Astrocyte (in vitro differentiated cells and primary cell): Measurements from ENCODE around the gene CDO1. TPM values are rescaled to one million over a fixed set of nuclear protein-coding genes. Genes with fewer than 3 reads are reported as not detected.

Experiments
- DNase-seq: peaks from one replicate; pipeline ENCODE4 v3.0.0-alpha.2; 2010; ENCODE audit warnings: low read depth
- FAIRE-seq: peaks from 2 replicates; lab custom pipeline; 2011; peaks lifted over from hg19 to GRCh38; lab: Jason Lieb, UNC
- H2AFZ ChIP-seq: 2 replicates; pipeline ENCODE4 v1.6.0; 2012; ENCODE audit warnings: low read depth, low read length, inconsistent platforms
- H3K27ac ChIP-seq: 2 replicates; pipeline ENCODE4 v1.5.1; 2011; ENCODE audit warnings: low read depth, low read length, inconsistent platforms
- H3K27me3 ChIP-seq: 2 replicates; pipeline ENCODE4 v1.6.0; 2011; ENCODE audit warnings: low read length, inconsistent platforms; ENCODE audit not compliant: insufficient read depth
- H3K36me3 ChIP-seq: 2 replicates; pipeline ENCODE4 v1.5.1; 2011; ENCODE audit warnings: low read length, inconsistent platforms; ENCODE audit not compliant: insufficient read depth
- H3K4me1 ChIP-seq: 2 replicates; pipeline ENCODE4 v1.5.1; 2011; ENCODE audit warnings: low read length, inconsistent platforms; ENCODE audit not compliant: insufficient read depth
- H3K4me2 ChIP-seq: 2 replicates; pipeline ENCODE4 v1.6.0; 2012; ENCODE audit warnings: low read length, inconsistent platforms
- H3K4me3 ChIP-seq: 2 replicates; pipeline ENCODE4 v1.5.1; 2011; ENCODE audit warnings: low read depth, mild to moderate bottlenecking, low read length, inconsistent platforms; ENCODE audit not compliant: insufficient read depth
- H3K79me2 ChIP-seq: 2 replicates; pipeline ENCODE4 v1.6.0; 2012; ENCODE audit warnings: mild to moderate bottlenecking, low read length, inconsistent platforms; ENCODE audit not compliant: insufficient read depth
- H3K9ac ChIP-seq: 2 replicates; pipeline ENCODE4 v1.6.0; 2012; ENCODE audit warnings: mild to moderate bottlenecking, low read length, inconsistent platforms
- H3K9me3 ChIP-seq: 2 replicates; pipeline ENCODE4 v1.5.1; 2012; ENCODE audit warnings: low read depth, mild to moderate bottlenecking, low read length, inconsistent platforms; ENCODE audit not compliant: insufficient read depth
- H4K20me1 ChIP-seq: 2 replicates; pipeline ENCODE4 v1.6.0; 2012; ENCODE audit warnings: low read length, inconsistent platforms; ENCODE audit not compliant: insufficient read depth
- H3K27ac Mint-ChIP-seq: one replicate; pipeline ENCODE4 v1.8.0; 2021; ENCODE audit warnings: mild to moderate bottlenecking, mixed read lengths; ENCODE audit not compliant: unreplicated experiment
- H3K27me3 Mint-ChIP-seq: one replicate; pipeline ENCODE4 v1.8.0; 2021; ENCODE audit warnings: low read depth, mixed read lengths; ENCODE audit not compliant: unreplicated experiment
- H3K36me3 Mint-ChIP-seq: one replicate; pipeline ENCODE4 v1.8.0; 2021; ENCODE audit warnings: low read depth, mixed read lengths; ENCODE audit not compliant: unreplicated experiment
- H3K4me1 Mint-ChIP-seq: one replicate; pipeline ENCODE4 v1.8.0; 2021; ENCODE audit warnings: low read depth, mixed read lengths; ENCODE audit not compliant: unreplicated experiment
- H3K4me3 Mint-ChIP-seq: one replicate; pipeline ENCODE4 v1.8.0; 2021; ENCODE audit warnings: mild to moderate bottlenecking, moderate library complexity, mixed read lengths; ENCODE audit not compliant: unreplicated experiment
- H3K9me3 Mint-ChIP-seq: one replicate; pipeline ENCODE4 v1.8.0; 2021; ENCODE audit warnings: mild to moderate bottlenecking, mixed read lengths; ENCODE audit not compliant: unreplicated experiment
- EZH2 ChIP-seq: IDR thresholded peaks from 2 replicates; pipeline ENCODE4 v1.6.1; 2012; ENCODE audit warnings: mild to moderate bottlenecking, low read length, inconsistent platforms; ENCODE audit not compliant: insufficient read depth
- total RNA-seq: library from RNA; stranded (reverse); gene quantifications from 2 replicates; pipeline ENCODE4 v1.2.1, GENCODE V29; 2021
- TF ChIP-seq, protein P1 (sequence below): IDR thresholded peaks from 2 replicates; pipeline ENCODE4 v1.5.1; 2011; ENCODE audit warnings: low read depth, mild to moderate bottlenecking, inconsistent platforms, low read length, moderate library complexity; ENCODE audit not compliant: insufficient read depth

CDO1 gene
- total RNA-seq, 1 donor from 2014 or later = 6.1 TPM

DNA sequence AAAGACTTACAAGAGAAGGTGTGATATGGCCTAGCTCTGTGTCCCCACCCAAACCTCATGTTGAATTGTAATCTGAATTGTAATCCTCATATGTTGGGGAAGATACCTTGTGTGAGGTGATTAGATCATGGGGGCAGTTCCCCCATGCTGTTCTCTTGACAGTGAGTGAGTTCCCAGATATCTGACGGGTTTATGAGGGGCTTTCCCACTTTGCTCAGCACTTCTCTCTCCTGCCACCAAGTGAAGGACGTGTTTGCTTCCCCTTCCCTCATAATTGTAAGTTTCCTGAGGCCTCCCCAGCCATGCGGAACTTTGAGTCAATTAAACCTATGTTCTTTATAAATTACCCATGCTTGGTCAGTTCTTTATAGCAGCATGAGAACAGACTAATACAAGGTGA lies 49.0 kb downstream of the CDO1 start:
- Mint-ChIP-seq H3K27ac (no peak overlapping the region), H3K36me3 (no peaks in the 10 kb centered on the region), H3K27me3 (no peaks in the 10 kb centered on the region), H3K4me1 (no peaks in the 10 kb centered on the region), H3K9me3 (peaks cover 2% of the 10 kb centered on the region), H3K4me3 (no peak overlapping the region)
- DNase-seq (no peak), FAIRE-seq (no peak)
- no peaks in the 10 kb centered on the region for H3K9me3 ChIP-seq
- H3K27ac ChIP-seq = no peak overlapping the region
- no peak overlapping the region for H3K4me3 ChIP-seq
- no peaks in the 10 kb centered on the region for H3K4me1 ChIP-seq
- H3K9ac ChIP-seq = no peak overlapping the region
- no peaks in the 10 kb centered on the region for H4K20me1 ChIP-seq
- no peaks in the 10 kb centered on the region for H3K79me2 ChIP-seq
- TF ChIP-seq EZH2 = no peak
- TF ChIP-seq, protein P1, sequence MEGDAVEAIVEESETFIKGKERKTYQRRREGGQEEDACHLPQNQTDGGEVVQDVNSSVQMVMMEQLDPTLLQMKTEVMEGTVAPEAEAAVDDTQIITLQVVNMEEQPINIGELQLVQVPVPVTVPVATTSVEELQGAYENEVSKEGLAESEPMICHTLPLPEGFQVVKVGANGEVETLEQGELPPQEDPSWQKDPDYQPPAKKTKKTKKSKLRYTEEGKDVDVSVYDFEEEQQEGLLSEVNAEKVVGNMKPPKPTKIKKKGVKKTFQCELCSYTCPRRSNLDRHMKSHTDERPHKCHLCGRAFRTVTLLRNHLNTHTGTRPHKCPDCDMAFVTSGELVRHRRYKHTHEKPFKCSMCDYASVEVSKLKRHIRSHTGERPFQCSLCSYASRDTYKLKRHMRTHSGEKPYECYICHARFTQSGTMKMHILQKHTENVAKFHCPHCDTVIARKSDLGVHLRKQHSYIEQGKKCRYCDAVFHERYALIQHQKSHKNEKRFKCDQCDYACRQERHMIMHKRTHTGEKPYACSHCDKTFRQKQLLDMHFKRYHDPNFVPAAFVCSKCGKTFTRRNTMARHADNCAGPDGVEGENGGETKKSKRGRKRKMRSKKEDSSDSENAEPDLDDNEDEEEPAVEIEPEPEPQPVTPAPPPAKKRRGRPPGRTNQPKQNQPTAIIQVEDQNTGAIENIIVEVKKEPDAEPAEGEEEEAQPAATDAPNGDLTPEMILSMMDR = no peak
- no peaks in the 10 kb centered on the region for H3K36me3 ChIP-seq
- no peak overlapping the region for H3K4me2 ChIP-seq
- no peaks in the 10 kb centered on the region for H3K27me3 ChIP-seq
- no peak overlapping the region for H2AFZ ChIP-seq

GRCh38 chr5:115766608-115767007 lies 49.9 kb downstream of the CDO1 start:
- no peaks in the 10 kb centered on the region for H3K27me3 ChIP-seq
- H3K4me2 ChIP-seq = no peak overlapping the region
- no peaks in the 10 kb centered on the region for H4K20me1 ChIP-seq
- no peak overlapping the region for H2AFZ ChIP-seq
- Mint-ChIP-seq H3K36me3 (no peaks in the 10 kb centered on the region), H3K4me3 (no peak overlapping the region), H3K27me3 (no peaks in the 10 kb centered on the region), H3K4me1 (no peaks in the 10 kb centered on the region), H3K9me3 (peaks cover 2% of the 10 kb centered on the region), H3K27ac (no peak overlapping the region)
- no peak for TF ChIP-seq EZH2
- TF ChIP-seq, protein P1 = no peak
- H3K4me3 ChIP-seq = no peak overlapping the region
- no peaks in the 10 kb centered on the region for H3K4me1 ChIP-seq
- H3K9me3 ChIP-seq = no peaks in the 10 kb centered on the region
- no peaks in the 10 kb centered on the region for H3K36me3 ChIP-seq
- no peaks in the 10 kb centered on the region for H3K79me2 ChIP-seq
- DNase-seq (no peak), FAIRE-seq (no peak)
- no peak overlapping the region for H3K9ac ChIP-seq
- H3K27ac ChIP-seq = no peak overlapping the region

- Histone ChIP-seq H3K4me1 (no peaks in the 10 kb centered on the region), H3K27ac (no peak overlapping the region), H2AFZ (no peak overlapping the region), H4K20me1 (no peaks in the 10 kb centered on the region), H3K4me3 (no peak overlapping the region), H3K4me2 (no peak overlapping the region), H3K79me2 (no peaks in the 10 kb centered on the region), H3K36me3 (no peaks in the 10 kb centered on the region), H3K9me3 (no peaks in the 10 kb centered on the region), H3K9ac (no peak overlapping the region), H3K27me3 (no peaks in the 10 kb centered on the region)
- no peak overlapping the region for H3K4me3 Mint-ChIP-seq
- no peaks in the 10 kb centered on the region for H3K36me3 Mint-ChIP-seq
- H3K9me3 Mint-ChIP-seq = no peaks in the 10 kb centered on the region
- FAIRE-seq (no peak), DNase-seq (peak; percentile 20)
- peaks cover 2% of the 10 kb centered on the region for H3K4me1 Mint-ChIP-seq
- H3K27ac Mint-ChIP-seq = no peak overlapping the region
- no peaks in the 10 kb centered on the region for H3K27me3 Mint-ChIP-seq
- no peak for TF ChIP-seq EZH2
- TF ChIP-seq, protein P1 = no peak
Observed at GRCh38 chr5:115758356-115758755, 58.1 kb downstream of the CDO1 start.
